ENCODE results near the gene CITED4.

CITED4 gene

DNA sequence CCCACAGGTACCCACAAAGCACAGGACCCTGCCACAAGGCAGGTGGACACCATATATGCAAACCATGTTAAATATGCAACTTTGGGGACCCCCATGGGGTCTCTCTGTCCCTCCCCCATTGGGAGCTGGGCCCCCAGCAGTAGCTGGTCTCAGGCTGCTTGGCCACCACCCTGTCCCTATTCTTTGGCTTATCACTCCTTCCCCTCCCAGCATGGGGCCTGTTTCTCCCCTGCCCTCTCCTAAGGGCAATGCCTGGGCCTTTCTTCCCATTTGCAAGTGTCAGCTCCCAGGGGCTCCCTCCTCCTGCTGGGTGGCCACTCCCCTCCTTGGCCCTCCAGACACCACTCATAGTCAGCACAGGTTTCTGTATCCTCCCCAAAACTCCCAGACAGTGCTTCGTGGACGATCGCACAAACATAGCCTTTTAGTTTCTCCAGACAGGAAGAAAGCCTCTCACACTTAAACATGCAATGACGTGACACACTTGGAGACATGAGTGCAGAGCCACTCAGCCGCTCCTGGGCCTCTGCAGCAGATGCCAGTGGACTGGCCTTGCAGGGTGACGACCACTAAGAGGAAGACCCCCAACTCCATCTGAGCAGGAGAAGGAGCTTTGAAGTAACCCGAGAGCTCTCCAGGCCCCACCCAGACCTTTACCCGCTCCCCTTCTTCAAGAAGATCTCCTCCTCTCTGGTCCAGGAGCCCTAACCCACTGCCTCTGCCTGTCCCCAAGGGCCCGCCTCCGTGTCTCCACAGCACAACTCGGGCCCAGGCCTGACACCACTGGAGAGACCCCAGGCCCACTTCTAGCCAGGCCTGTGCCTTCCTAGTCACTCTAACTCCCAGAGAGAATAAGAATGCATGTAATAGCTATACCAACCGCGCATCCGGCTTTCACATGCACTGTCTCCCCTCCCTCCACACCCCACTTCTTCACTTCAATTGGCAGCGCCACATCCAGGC, 22.9 kb downstream of the CITED4 start:
- Mint-ChIP-seq H3K4me1 (ENCODE audit: low read depth) (peaks cover 18% of the 10 kb centered on the region), H3K9me3 (peaks cover 5% of the 10 kb centered on the region), H3K4me3 (no peak overlapping the region), H3K27me3 (ENCODE audit: low read depth) (no peaks in the 10 kb centered on the region), H3K27ac (no peak overlapping the region), H3K36me3 (ENCODE audit: low read depth) (peaks cover 5% of the 10 kb centered on the region)

DNA sequence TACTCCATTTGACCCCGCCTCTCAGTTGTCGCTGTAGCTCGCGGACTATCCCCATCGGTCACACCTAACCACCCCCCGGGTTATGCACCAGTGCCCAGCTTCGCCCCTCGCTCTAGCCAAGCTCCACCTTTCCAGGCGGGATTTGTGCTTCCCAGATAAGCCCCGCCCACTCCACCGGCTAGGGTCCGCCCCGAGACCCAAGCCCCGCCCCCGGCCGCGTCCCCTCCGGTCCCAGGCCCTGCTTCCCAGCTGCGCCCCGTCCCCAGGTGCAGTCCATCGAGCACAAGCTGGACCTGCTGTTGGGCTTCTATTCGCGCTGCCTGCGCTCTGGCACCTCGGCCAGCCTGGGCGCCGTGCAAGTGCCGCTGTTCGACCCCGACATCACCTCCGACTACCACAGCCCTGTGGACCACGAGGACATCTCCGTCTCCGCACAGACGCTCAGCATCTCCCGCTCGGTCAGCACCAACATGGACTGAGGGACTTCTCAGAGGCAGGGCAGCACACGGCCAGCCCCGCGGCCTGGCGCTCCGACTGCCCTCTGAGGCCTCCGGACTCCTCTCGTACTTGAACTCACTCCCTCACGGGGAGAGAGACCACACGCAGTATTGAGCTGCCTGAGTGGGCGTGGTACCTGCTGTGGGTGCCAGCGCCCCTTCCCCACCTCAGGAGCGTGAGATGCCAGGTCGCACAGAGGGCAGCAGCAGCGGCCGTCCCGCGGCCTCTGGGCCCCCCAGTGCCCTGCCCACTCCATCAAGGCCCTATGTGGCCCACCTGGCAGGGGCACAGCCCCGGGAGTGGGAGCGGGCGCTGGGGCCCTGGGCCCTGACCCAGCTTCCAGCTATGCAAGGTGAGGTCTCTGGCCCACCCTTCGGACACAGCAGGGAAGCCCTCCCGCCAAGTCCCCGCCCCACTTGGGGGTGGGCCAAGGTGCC, 23.9 kb downstream of the CITED4 start:
- Mint-ChIP-seq H3K4me3 (no peak overlapping the region), H3K9me3 (peaks cover 5% of the 10 kb centered on the region), H3K4me1 (ENCODE audit: low read depth) (peaks cover 20% of the 10 kb centered on the region), H3K27ac (no peak overlapping the region), H3K36me3 (ENCODE audit: low read depth) (peaks cover 5% of the 10 kb centered on the region), H3K27me3 (ENCODE audit: low read depth) (no peaks in the 10 kb centered on the region)

DNA sequence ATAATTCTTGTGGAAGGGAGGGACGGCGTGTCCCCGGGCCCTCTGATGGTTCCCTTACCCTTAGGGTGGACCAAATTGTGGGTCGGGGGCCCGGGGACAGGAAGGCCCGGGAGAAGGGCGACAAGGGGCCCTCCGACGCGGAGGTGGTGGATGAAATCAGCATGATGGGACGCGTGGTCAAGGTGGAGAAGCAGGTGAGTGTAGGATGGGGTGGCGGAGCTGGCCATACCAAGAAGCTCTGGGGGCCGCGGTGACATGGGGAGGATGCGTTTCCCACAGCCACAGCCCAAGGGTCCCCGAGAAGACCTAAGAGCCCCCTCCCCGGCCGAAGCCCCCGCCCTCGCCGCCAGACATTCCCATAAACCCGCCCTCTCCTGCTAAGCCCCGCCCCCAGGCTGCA, 24.6 kb downstream of the CITED4 start:
- H3K9me3 Mint-ChIP-seq, result peaks cover 4% of the 10 kb centered on the region
- H3K27ac Mint-ChIP-seq, result no peak overlapping the region
- peaks cover 20% of the 10 kb centered on the region for H3K4me1 Mint-ChIP-seq (ENCODE audit: low read depth)
- no peaks in the 10 kb centered on the region for H3K27me3 Mint-ChIP-seq (ENCODE audit: low read depth)
- peaks cover 5% of the 10 kb centered on the region for H3K36me3 Mint-ChIP-seq (ENCODE audit: low read depth)
- H3K4me3 Mint-ChIP-seq, result no peak overlapping the region

DNA sequence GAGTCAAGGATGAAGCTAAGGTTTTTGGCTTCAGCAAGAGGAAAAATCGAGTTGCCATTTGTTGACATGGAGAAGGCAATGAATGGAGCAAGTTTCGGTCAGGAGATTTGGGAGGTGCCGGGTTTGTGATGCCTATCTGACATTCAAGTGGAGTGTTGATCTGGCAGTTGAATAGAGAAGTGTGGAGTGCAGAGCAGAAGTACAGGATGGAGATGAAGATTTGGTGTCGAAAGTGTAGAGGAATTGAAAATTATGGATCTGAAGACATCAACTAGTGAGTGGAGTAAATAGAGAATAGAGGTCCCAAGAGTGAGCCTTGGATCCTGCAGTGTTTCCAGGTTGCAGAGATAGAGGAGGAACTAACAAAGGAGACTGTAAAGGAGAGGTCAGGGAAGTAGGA, 25.9 kb downstream of the CITED4 start:
- H3K27ac Mint-ChIP-seq, result no peak overlapping the region
- no peaks in the 10 kb centered on the region for H3K36me3 Mint-ChIP-seq (ENCODE audit: low read depth)
- H3K9me3 Mint-ChIP-seq, result no peaks in the 10 kb centered on the region
- no peaks in the 10 kb centered on the region for H3K27me3 Mint-ChIP-seq (ENCODE audit: low read depth)
- H3K4me3 Mint-ChIP-seq, result no peak overlapping the region
- peaks cover 16% of the 10 kb centered on the region for H3K4me1 Mint-ChIP-seq (ENCODE audit: low read depth)

DNA sequence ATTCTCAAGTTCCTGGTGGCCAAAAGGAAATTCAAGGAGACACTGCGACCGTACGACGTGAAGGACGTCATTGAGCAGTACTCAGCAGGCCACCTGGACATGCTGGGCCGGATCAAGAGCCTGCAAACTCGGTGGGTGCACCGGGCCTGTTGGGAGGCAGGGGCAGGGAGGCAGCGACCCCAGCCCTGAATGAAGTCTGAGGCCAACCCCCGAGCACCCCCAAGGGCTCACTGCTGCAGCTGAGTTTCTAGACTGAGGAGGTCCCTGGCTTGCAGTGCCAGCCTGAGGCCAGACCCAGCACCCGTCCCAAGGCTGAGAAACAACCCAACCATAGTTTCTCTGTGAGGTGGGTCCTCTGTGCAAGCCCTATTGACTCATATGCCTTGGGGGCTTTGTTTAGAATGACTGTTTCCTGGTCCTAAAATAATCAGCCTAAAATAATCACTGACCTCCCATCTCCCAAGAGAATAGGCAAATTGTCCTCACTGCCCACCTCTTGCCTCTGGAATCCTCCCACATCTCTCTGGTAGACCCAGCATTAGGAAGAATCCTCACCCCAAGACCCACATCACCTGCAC, 27.1 kb downstream of the CITED4 start:
- H3K27ac Mint-ChIP-seq, result no peak overlapping the region
- H3K4me1 Mint-ChIP-seq (ENCODE audit: low read depth), result peaks cover 5% of the 10 kb centered on the region
- no peaks in the 10 kb centered on the region for H3K36me3 Mint-ChIP-seq (ENCODE audit: low read depth)
- H3K4me3 Mint-ChIP-seq, result no peak overlapping the region
- no peaks in the 10 kb centered on the region for H3K27me3 Mint-ChIP-seq (ENCODE audit: low read depth)
- H3K9me3 Mint-ChIP-seq, result no peaks in the 10 kb centered on the region

DNA sequence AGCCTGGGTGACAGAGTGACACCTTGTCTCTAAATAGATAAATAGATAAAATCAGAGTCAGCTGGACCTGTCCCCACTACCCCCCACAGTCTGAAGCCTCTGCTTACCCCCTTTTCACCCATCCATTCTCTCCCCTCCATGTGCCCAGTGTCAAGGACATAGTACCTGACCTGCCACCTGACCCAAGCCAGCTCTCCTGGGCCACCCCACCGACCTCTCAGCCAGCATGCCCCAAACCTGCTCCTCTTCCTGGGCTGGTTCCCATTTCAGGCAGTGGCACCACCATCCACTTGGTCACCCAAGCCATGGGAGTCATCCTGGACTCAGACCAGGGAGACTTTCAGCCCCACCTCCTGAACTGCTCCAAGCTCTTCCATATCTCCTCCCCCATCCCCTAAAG, 28.2 kb downstream of the CITED4 start:
- H3K9me3 Mint-ChIP-seq, result no peaks in the 10 kb centered on the region
- no peak overlapping the region for H3K27ac Mint-ChIP-seq
- peaks cover 1% of the 10 kb centered on the region for H3K4me1 Mint-ChIP-seq (ENCODE audit: low read depth)
- H3K36me3 Mint-ChIP-seq (ENCODE audit: low read depth), result no peaks in the 10 kb centered on the region
- no peaks in the 10 kb centered on the region for H3K27me3 Mint-ChIP-seq (ENCODE audit: low read depth)
- no peak overlapping the region for H3K4me3 Mint-ChIP-seq

DNA sequence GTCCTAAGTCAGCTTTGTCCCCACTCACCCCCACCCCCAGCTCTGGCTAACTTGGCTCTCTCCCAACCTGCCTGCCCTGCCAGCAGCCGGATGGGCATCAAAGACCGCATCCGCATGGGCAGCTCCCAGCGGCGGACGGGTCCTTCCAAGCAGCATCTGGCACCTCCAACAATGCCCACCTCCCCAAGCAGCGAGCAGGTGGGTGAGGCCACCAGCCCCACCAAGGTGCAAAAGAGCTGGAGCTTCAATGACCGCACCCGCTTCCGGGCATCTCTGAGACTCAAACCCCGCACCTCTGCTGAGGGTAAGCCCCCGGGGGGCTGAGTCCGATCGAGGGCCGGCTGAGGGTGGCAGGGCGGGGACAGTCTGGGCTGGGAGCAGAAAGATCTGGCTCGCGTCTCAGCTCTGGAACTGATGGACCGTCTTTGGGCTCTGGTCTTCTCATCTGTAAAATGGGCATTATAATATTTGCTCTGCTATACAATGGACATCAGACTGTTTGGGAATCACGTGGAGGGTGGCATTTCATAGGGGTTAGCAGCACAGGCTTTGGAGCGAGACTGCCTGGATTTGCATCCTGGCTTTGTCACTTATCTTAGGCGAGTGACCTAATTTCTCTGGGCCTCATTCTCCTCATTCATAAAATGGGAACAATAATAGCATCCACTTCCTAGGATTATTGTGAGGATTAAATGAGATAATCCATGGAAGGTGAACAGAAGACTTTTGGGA, 31.0 kb downstream of the CITED4 start:
- Mint-ChIP-seq H3K4me3 (no peak overlapping the region), H3K27me3 (ENCODE audit: low read depth) (peaks cover 3% of the 10 kb centered on the region), H3K4me1 (ENCODE audit: low read depth) (peaks cover 5% of the 10 kb centered on the region), H3K9me3 (no peaks in the 10 kb centered on the region), H3K27ac (no peak overlapping the region), H3K36me3 (ENCODE audit: low read depth) (no peaks in the 10 kb centered on the region)

DNA sequence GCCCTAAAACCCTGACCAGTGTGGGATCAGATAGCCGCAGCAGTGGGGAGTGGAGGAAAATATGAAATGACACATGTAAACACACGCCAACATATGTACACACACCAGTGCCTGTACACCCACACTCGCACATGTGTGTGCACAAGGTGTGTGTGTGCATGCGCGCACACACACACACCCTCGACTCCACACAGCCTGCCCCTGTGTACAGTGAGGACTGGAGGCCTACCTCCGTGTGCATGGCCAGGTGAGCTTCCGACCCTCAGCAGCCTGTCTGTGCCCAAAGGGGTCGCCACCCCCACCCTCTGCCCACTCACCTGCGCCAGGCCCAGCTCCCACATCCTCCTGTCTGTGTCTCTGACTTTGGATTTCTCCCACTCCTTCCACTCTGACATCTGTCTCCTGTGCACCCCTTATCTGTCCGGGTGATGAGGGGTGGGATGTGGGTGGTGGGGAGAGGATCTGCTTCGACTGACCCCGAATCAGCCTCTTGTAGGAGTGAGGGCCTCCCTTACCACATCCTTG, 31.7 kb downstream of the CITED4 start:
- no peaks in the 10 kb centered on the region for H3K9me3 Mint-ChIP-seq
- peaks cover 3% of the 10 kb centered on the region for H3K27me3 Mint-ChIP-seq (ENCODE audit: low read depth)
- no peak overlapping the region for H3K4me3 Mint-ChIP-seq
- peaks cover 8% of the 10 kb centered on the region for H3K4me1 Mint-ChIP-seq (ENCODE audit: low read depth)
- H3K36me3 Mint-ChIP-seq (ENCODE audit: low read depth), result no peaks in the 10 kb centered on the region
- no peak overlapping the region for H3K27ac Mint-ChIP-seq

DNA sequence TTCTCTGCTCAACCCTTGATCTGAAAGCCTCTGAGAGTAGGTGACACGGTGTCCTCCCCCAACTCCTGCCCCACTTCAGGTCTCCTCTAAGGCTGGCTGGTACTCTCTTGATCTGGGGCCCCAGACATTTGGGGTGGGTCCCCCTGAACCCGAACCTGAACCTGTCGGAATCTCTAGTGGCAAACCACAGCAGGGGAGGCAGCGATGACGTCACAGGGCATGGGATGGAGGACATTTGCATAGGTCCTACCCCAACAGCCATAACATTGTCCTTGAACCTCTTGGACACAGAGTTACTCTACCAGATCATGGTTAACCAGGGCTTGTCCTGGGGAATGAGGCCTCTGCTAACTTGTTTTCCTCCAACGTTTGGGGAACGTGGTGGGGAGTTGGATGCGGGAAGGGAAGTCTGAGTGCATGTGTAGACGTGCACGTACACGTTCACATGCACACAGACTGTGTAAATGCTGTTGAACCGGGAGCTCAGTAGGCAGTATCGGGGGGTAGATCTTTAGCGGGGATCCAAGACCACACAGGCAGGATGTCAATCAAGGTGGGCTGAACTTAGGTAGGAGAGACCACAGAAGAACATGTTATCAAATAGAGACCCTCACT, 32.4 kb downstream of the CITED4 start:
- Mint-ChIP-seq H3K9me3 (no peaks in the 10 kb centered on the region), H3K4me3 (no peak overlapping the region), H3K4me1 (ENCODE audit: low read depth) (peaks cover 15% of the 10 kb centered on the region), H3K27ac (no peak overlapping the region), H3K27me3 (ENCODE audit: low read depth) (peaks cover 3% of the 10 kb centered on the region), H3K36me3 (ENCODE audit: low read depth) (no peaks in the 10 kb centered on the region)

DNA sequence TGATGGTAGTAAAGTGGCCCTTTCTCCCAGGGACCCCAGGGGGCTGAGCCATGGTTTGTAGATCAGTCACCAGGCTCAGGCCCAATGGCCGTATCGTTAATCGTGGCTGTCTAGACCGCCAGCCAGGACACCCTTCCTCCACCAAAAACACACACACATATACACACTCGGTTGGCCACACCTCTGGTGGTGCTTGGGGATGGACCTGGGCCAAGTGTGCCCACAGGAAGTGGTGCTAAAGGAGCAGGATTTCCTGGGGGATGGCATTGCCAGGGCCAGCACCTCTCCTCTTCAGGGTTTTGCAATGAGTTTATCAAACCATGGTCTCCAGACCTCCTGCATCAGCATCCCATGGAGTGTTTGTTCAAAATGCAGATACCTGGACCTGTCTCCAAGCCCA, 36.2 kb downstream of the CITED4 start:
- Mint-ChIP-seq H3K4me3 (no peak overlapping the region), H3K4me1 (ENCODE audit: low read depth) (peaks cover 14% of the 10 kb centered on the region), H3K27me3 (ENCODE audit: low read depth) (peaks cover 3% of the 10 kb centered on the region), H3K36me3 (ENCODE audit: low read depth) (no peaks in the 10 kb centered on the region), H3K9me3 (no peaks in the 10 kb centered on the region), H3K27ac (no peak overlapping the region)

DNA sequence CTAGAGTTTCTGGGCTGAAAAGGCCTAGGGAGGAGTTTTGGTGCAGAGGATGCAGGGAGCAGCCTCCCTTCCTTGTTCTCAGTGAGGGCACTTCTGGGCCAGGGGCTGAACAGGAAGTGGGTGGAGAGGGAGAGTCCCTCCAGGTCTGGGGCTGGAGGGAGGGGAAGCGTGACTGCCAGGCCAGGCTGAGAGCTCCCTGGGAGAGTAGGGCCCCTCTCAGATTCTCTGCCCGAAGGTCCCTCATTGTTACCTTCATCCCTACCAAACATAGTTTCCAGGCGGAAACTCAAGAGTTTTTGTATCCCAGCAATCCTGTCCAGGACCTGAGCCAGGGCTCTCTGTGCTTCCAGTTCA, 36.8 kb downstream of the CITED4 start:
- peaks cover 3% of the 10 kb centered on the region for H3K27me3 Mint-ChIP-seq (ENCODE audit: low read depth)
- H3K9me3 Mint-ChIP-seq, result no peaks in the 10 kb centered on the region
- H3K27ac Mint-ChIP-seq, result peak overlapping the region; percentile 14

DNA sequence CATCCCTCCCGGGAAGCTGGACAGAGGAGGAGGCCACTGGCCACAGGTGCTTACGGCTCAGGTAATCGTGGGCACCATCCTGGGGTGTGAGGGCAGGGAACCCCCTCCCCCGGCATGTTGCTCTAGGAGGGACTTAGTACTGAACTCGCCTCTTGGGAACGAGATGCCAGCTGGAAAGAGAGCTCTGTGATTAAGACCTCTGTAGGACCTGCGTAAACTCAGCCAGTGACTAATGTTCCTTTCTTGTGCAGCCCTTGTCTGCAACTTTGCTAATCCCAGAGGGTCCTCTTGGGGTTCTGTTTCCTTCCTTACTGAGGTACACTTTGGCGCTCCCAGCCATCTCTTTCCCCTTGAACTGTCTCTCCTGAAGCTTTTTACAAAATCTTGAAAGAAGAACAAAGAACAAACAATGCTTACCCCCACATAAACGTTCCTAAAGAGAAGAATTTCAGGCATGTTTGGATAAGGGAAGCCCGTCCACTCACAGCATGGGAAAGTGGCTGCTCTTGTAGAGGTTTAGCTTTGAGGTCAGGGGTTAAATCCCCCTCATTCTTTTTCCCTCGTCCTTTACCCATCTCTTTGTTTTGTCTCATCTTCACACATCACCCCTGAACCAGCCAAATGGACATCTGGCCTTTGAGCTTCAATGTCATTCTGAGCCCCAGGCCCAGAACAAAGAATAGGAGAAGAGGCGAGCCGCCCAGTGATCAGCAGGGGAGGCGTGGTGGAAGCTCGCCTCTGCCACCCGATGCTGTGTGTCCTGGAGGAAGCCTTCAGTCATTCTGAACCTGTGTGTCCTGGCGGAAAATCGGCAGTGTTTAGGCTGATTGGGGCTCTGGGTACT, 37.4 kb downstream of the CITED4 start:
- Mint-ChIP-seq H3K27me3 (ENCODE audit: low read depth) (peaks cover 3% of the 10 kb centered on the region), H3K36me3 (ENCODE audit: low read depth) (no peaks in the 10 kb centered on the region), H3K4me3 (no peak overlapping the region), H3K4me1 (ENCODE audit: low read depth) (peaks cover 14% of the 10 kb centered on the region), H3K27ac (peak overlapping the region; percentile 26), H3K9me3 (no peaks in the 10 kb centered on the region)

More for the DNA sequence above, 36.8 kb downstream of the CITED4 start:
- H3K4me1 Mint-ChIP-seq (ENCODE audit: low read depth), result peaks cover 14% of the 10 kb centered on the region
- no peaks in the 10 kb centered on the region for H3K36me3 Mint-ChIP-seq (ENCODE audit: low read depth)
- no peak overlapping the region for H3K4me3 Mint-ChIP-seq

DNA sequence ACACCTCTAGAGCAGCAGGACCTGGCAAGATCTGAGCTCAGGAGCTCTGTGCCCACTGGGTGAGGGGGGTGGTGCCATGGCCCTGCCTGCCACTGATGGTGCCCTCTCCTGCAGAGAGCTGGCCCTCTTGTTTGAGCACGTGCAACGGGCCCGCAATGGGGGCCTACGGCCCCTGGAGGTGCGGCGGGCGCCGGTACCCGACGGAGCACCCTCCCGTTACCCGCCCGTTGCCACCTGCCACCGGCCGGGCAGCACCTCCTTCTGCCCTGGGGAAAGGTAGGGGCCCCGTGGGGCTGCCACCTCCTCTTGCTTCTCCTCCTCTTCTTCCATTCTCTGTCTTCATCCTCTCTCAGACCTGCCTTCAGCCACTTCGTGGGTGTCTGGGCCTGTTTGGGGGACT, 38.2 kb downstream of the CITED4 start:
- H3K36me3 Mint-ChIP-seq (ENCODE audit: low read depth), result no peaks in the 10 kb centered on the region

More for the DNA sequence above, 38.2 kb downstream of the CITED4 start:
- H3K4me1 Mint-ChIP-seq (ENCODE audit: low read depth), result peaks cover 20% of the 10 kb centered on the region
- H3K4me3 Mint-ChIP-seq, result no peak overlapping the region
- H3K27me3 Mint-ChIP-seq (ENCODE audit: low read depth), result peaks cover 3% of the 10 kb centered on the region
- no peaks in the 10 kb centered on the region for H3K9me3 Mint-ChIP-seq
- H3K27ac Mint-ChIP-seq, result no peak overlapping the region

Data from T-helper 1 cell treated with Interleukin-12 subunit alpha and Interleukin-12 subunit beta and Interleukin-4 antibody, amounts not matched to agents 30 μg/mL and 1 μg/mL, for 36 hours (primary cell).